HepG2 (cell line): ENCODE measurements around the gene IMPDH1. TPM values are rescaled to one million over a fixed set of nuclear protein-coding genes. Genes with fewer than 3 reads are reported as not detected.

Source experiments
- ADNP ChIP-seq: sonication (generic); formaldehyde crosslinking; IDR thresholded peaks from 2 replicates; pipeline ENCODE4 v1.4.0; 2020; ENCODE audit warnings: missing genetic modification reagents
- BCL3 ChIP-seq: sonication (generic); formaldehyde crosslinking; IDR thresholded peaks from 2 replicates; pipeline ENCODE4 v1.5.1; 2020; ENCODE audit warnings: mild to moderate bottlenecking, missing genetic modification reagents, moderate library complexity
- HNRNPLL ChIP-seq: fragments of 200-400 bp; formaldehyde crosslinking; IDR thresholded peaks from 2 replicates; pipeline ENCODE4 v1.6.1; 2017; ENCODE audit warnings: mild to moderate bottlenecking, low read depth, low read length; ENCODE audit not compliant: poor library complexity, severe bottlenecking
- NRL ChIP-seq: sonication (generic); formaldehyde crosslinking; IDR thresholded peaks from 2 replicates; pipeline ENCODE4 v1.5.0; 2020; ENCODE audit warnings: missing genetic modification reagents, mild to moderate bottlenecking, moderate library complexity, borderline replicate concordance
- POLR2AphosphoS5 ChIP-seq: IDR thresholded peaks from 2 replicates; pipeline ENCODE4 v1.6.1; 2012; ENCODE audit warnings: low read depth, low read length
- PRDM15 ChIP-seq: sonication (generic); formaldehyde crosslinking; IDR thresholded peaks from 2 replicates; pipeline ENCODE4 v1.4.0; 2020; ENCODE audit warnings: missing genetic modification reagents
- RXRB ChIP-seq: IDR thresholded peaks from 2 replicates; pipeline ENCODE4 v1.6.1; 2016; ENCODE audit warnings: borderline replicate concordance, missing genetic modification reagents, missing compliant biosample characterization
- ZBTB38 ChIP-seq: sonication (generic); formaldehyde crosslinking; IDR thresholded peaks from 2 replicates; pipeline ENCODE4 v1.5.1; 2020; ENCODE audit warnings: mild to moderate bottlenecking, missing genetic modification reagents
- ZNF281 ChIP-seq: sonication (generic); formaldehyde crosslinking; IDR thresholded peaks from 2 replicates; pipeline ENCODE4 v1.4.0; 2020; ENCODE audit warnings: missing genetic modification reagents, borderline replicate concordance
- ZNF687 ChIP-seq: sonication (generic); formaldehyde crosslinking; IDR thresholded peaks from 2 replicates; pipeline ENCODE4 v1.5.1; 2020; ENCODE audit warnings: mild to moderate bottlenecking, missing genetic modification reagents, moderate library complexity
- polyA plus RNA-seq, 8 experiments: library from polyadenylated mRNA; depleted of rRNA in 3 of 8; stranded (reverse) in 7 of 8; unstranded in 1 of 8; fragments of >200 nt; fragmentation: Illumina TruSeq in 4 of 8; extraction: Trizol in 4 of 8; gene quantifications; 2 replicates each; pipeline versions ENCODE4 v1.2.1 to v1.2.3, GENCODE V29; 2011 to 2016; ENCODE audit warnings: low read depth in 4 of 8, missing spikeins in 1 of 8, mixed read lengths in 1 of 8; ENCODE audit not compliant: insufficient read depth in 1 of 8
- total RNA-seq, 5 experiments: library from RNA; depleted of rRNA; stranded (reverse); fragments of >200 nt; fragmentation: Illumina TruSeq; extraction: Trizol; gene quantifications; 2 replicates each; pipeline ENCODE4 v1.2.3, GENCODE V29; 2016; ENCODE audit warnings: low read depth in 1 of 5

IMPDH1 gene
- total and polyA plus RNA-seq, 2 of the 13 experiments (the other 11 are each of a cell fraction or from before 2014, with no cell fraction given) = 22.8 to 34.0 TPM

GRCh38 chr7:128453836-128454804 is 44.3 kb upstream of the IMPDH1 start (continued):
- no peak for TF ChIP-seq PRDM15 (CRISPR knock-in tag)
- peak; percentile 59 for TF ChIP-seq ZNF687 (CRISPR knock-in tag)
- peak; percentile 38; the same call in 1 of the 2 replicates for TF ChIP-seq NRL (CRISPR knock-in tag)
- TF ChIP-seq ZBTB38 (CRISPR knock-in tag) = peak; percentile 99
- TF ChIP-seq BCL3 (CRISPR knock-in tag) = peak; percentile 31; the same call in 1 of the 2 replicates
- TF ChIP-seq ADNP (CRISPR knock-in tag) = no peak
- peak; percentile 22 for TF ChIP-seq HNRNPLL
- TF ChIP-seq RXRB = peak; percentile 81
- 0 out of 2 replicates have a peak, but pooled peaks have one; percentile 22 for TF ChIP-seq POLR2AphosphoS5
- TF ChIP-seq ZNF281 = peak; percentile 43; the same call in 1 of the 2 replicates
